ENCODE results near the gene CD44.
A peak's percentile ranks its signal among the peaks of the same experiment; 100 is the strongest.

CD44 gene

GRCh38 chr11:35160902-35161597 is 22.1 kb downstream of the CD44 start:
- no peak for DNase-seq

- peak; percentile 59 for DNase-seq
Observed at GRCh38 chr11:35162745-35163144, 23.8 kb downstream of the CD44 start.

- DNase-seq = no peak
Observed at GRCh38 chr11:35163209-35163608, 24.2 kb downstream of the CD44 start.

- peak; percentile 66 for DNase-seq
Observed at GRCh38 chr11:35163702-35164496, 24.9 kb downstream of the CD44 start.

- DNase-seq = no peak
Observed at GRCh38 chr11:35165030-35165422, 26.1 kb downstream of the CD44 start.

GRCh38 chr11:35165423-35166368 is 26.7 kb downstream of the CD44 start:
- peak; percentile 96 for DNase-seq

- peak; percentile 64 for DNase-seq
Observed at GRCh38 chr11:35166369-35167360, 27.7 kb downstream of the CD44 start.

- no peak for DNase-seq
Observed at GRCh38 chr11:35167426-35167954, 28.5 kb downstream of the CD44 start.

- no peak for DNase-seq
Observed at GRCh38 chr11:35168671-35169070, 29.7 kb downstream of the CD44 start.

- DNase-seq = no peak
Observed at GRCh38 chr11:35169112-35169511, 30.1 kb downstream of the CD44 start.

GRCh38 chr11:35169754-35170153 is 30.8 kb downstream of the CD44 start:
- DNase-seq = no peak

GRCh38 chr11:35170503-35170902 is 31.5 kb downstream of the CD44 start:
- no peak for DNase-seq

- DNase-seq = no peak
Observed at GRCh38 chr11:35171226-35171625, 32.3 kb downstream of the CD44 start.

GRCh38 chr11:35173011-35173511 is 34.1 kb downstream of the CD44 start:
- DNase-seq = no peak

- DNase-seq = no peak
Observed at GRCh38 chr11:35173616-35174566, 34.9 kb downstream of the CD44 start.

- no peak for DNase-seq
Observed at GRCh38 chr11:35174666-35175065, 35.7 kb downstream of the CD44 start.

- DNase-seq = peak; percentile 52
Observed at GRCh38 chr11:35177370-35177769, 38.4 kb downstream of the CD44 start.

- DNase-seq = no peak
Observed at GRCh38 chr11:35178067-35178805, 39.3 kb downstream of the CD44 start.

GRCh38 chr11:35178873-35179272 is 39.9 kb downstream of the CD44 start:
- no peak for DNase-seq
